SJSA1 (cell line): Measurements from ENCODE around the gene CEMIP2. TPM values are rescaled to one million over a fixed set of nuclear protein-coding genes. Genes with fewer than 3 reads are reported as not detected.
A peak's percentile ranks its signal among the peaks of the same experiment; 100 is the strongest.

Experiments used
- DNase-seq, 2 experiments: peaks; one replicate each; pipeline ENCODE4 v3.0.0-alpha.2; 2015 to 2020; ENCODE audit warnings: low spot score in 2 of 2, low read depth in 1 of 2
- H3K27ac ChIP-seq: fragments of 250-450 bp; sonication (Bioruptor Pico); 2 replicates; pipeline ENCODE4 v1.5.1; 2020; ENCODE audit warnings: mild to moderate bottlenecking, moderate library complexity
- H3K27me3 ChIP-seq: fragments of 250-450 bp; sonication (Bioruptor Pico); replicated peaks from 2 replicates; pipeline ENCODE4 v1.5.1; 2020; ENCODE audit warnings: mild to moderate bottlenecking, moderate library complexity
- H3K36me3 ChIP-seq: fragments of 250-450 bp; sonication (Bioruptor Pico); 2 replicates; pipeline ENCODE4 v1.5.1; 2020; ENCODE audit warnings: mild to moderate bottlenecking
- H3K4me1 ChIP-seq: fragments of 250-450 bp; sonication (Bioruptor Pico); replicated peaks from 2 replicates; pipeline ENCODE4 v1.6.1; 2021; ENCODE audit warnings: mild to moderate bottlenecking
- H3K4me3 ChIP-seq: fragments of 250-450 bp; sonication (Bioruptor Pico); 2 replicates; pipeline ENCODE4 v1.5.1; 2020; ENCODE audit warnings: mild to moderate bottlenecking
- H3K9me3 ChIP-seq: fragments of 250-450 bp; sonication (Bioruptor Pico); replicated peaks from 2 replicates; pipeline ENCODE4 v1.5.1; 2020; ENCODE audit warnings: mild to moderate bottlenecking
- total RNA-seq: library from RNA; depleted of rRNA; stranded (reverse); fragments of >200 nt; shearing (Covaris generic); gene quantifications from 2 replicates; pipeline ENCODE4 v1.2.3, GENCODE V29; 2014

The CEMIP2 gene
- total RNA-seq, 1 experiment from 2014 or later: 14.8 TPM

DNA sequence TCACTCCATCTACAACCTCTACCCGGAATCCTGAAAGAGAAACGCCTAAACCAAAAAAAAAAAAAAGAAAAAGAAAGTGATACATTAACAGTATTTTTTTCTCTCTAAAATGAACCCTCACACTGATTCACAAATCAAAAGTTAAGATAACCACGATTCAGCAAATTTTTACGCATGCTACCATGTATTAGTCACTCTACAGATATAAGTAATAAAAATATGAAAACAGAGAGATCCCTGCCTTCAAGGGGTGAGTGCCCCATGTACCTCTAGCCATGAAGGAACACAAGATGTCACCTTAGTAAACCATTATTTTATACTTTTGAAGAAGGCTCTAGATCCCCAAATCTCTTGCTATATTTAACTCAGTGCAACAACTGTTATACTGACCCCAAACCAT lies 33.4 kb downstream of the CEMIP2 start:
- Histone ChIP-seq H3K27ac (no peak overlapping the region), H3K9me3 (no peaks in the 10 kb centered on the region), H3K27me3 (no peaks in the 10 kb centered on the region)

DNA sequence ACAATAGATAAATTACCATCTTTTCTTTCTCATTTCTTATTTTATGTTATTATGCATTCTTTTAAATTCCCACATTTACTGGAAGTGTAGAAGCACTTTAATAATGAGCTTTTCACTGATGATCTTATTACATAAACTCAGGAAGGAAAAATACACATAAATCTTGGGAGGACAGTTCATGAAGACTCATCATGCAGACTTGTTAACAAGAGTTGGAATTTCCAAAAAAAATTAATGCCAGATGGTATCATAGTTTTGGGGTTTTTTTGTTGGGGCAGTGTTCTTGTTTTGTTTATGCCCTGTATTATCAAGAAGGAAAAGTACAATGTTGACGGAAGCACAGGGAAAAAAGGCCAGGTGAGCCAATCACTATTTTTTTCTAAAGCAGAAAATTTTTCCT lies 35.1 kb downstream of the CEMIP2 start:
- no peak for DNase-seq
- Histone ChIP-seq H3K27ac (no peak overlapping the region), H3K4me3 (no peak overlapping the region), H3K36me3 (peaks cover 25% of the 10 kb centered on the region), H3K27me3 (no peaks in the 10 kb centered on the region), H3K4me1 (peaks cover 16% of the 10 kb centered on the region), H3K9me3 (no peaks in the 10 kb centered on the region)

More for the DNA sequence above, 33.4 kb downstream of the CEMIP2 start:
- DNase-seq: no peak
- peaks cover 24% of the 10 kb centered on the region for H3K36me3 ChIP-seq
- no peak overlapping the region for H3K4me3 ChIP-seq
- peaks cover 6% of the 10 kb centered on the region for H3K4me1 ChIP-seq

DNA sequence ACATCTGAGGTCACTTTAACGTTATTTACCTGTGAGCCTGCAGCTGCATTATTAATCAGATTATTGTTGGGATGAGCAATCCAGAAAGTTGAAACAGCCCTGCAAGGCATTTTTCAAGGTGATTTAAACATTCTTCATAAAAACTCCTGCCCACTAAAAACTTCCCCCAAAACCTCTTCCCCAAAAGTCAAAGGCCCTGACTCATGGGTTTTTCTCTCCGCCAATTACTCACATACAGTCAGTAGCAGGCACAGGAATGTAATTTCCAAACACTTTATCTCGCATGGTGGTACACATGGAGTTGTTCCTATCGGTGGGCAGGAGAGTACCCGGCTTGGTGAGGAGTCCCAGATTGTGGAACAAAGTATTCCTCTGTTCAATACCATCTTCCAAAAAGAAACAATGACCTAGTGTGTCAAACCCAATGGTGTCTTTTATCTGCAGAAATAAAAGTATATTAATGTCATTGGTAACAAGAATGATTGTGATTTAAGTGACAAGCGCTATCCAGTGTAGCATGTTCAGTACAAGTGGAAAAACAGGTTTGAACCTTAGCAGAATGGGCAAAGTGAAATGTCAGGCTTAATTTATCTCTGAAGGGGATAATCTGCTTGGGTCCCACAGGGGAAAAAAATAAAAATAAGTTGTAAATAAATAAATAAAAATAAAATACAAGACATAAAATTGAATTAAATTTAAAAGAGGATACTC lies 38.3 kb downstream of the CEMIP2 start:
- Histone ChIP-seq H3K4me1 (peaks cover 26% of the 10 kb centered on the region), H3K4me3 (no peak overlapping the region), H3K27ac (no peak overlapping the region), H3K36me3 (peaks cover 37% of the 10 kb centered on the region), H3K9me3 (no peaks in the 10 kb centered on the region), H3K27me3 (no peaks in the 10 kb centered on the region)
- DNase-seq: peak; percentile 44

- Histone ChIP-seq H3K27me3 (no peaks in the 10 kb centered on the region), H3K27ac (no peak overlapping the region), H3K4me3 (no peak overlapping the region), H3K9me3 (no peaks in the 10 kb centered on the region), H3K36me3 (peaks cover 44% of the 10 kb centered on the region), H3K4me1 (peaks cover 23% of the 10 kb centered on the region)
- no peak for DNase-seq
Measured at GRCh38 chr9:71726723-71727122, 41.6 kb downstream of the CEMIP2 start.

DNA sequence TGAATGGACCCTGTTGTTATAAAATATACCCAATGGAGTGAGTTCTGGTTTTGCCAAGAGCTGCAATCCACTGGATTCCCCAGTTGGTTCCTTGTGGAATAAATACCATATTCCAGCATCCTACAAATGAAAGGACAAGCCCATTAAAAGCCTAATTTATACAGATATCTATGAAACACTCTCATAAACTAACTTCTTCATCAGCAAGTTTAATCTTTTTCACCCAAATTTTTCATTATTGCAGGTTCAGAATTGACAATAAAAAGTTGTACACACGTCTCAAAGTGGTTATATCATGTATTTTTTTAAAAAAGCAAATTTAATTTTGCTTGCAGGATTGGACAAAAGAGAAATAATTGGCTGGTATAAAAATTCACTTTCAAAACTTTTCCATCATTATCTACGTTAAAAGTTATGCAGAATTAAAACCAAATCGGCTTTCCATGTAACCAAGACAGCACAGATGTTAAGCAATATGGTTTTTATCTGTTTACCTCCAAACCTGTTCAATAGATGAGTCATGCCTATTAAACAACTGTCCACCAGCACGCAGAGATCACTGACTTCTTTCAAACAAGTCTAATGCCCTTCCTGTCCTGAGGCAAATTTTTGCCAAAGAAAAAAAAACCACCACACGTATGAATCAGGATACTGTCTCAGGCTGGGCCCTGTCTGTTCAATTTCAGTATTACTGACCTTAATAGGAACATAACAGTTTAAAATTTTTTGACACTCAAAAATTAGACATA lies 42.5 kb downstream of the CEMIP2 start:
- Histone ChIP-seq H3K9me3 (no peaks in the 10 kb centered on the region), H3K27ac (no peak overlapping the region), H3K36me3 (peaks cover 41% of the 10 kb centered on the region), H3K4me3 (no peak overlapping the region), H3K27me3 (no peaks in the 10 kb centered on the region), H3K4me1 (peaks cover 23% of the 10 kb centered on the region)
- peak in 1 of 2 experiments; percentile 29 for DNase-seq

GRCh38 chr9:71721855-71722254 lies 46.5 kb downstream of the CEMIP2 start:
- H3K27me3 ChIP-seq: no peaks in the 10 kb centered on the region
- H3K36me3 ChIP-seq: peaks cover 39% of the 10 kb centered on the region
- DNase-seq: no peak
- no peak overlapping the region for H3K27ac ChIP-seq
- peaks cover 10% of the 10 kb centered on the region for H3K4me1 ChIP-seq
- H3K9me3 ChIP-seq: no peaks in the 10 kb centered on the region
- no peak overlapping the region for H3K4me3 ChIP-seq

- no peak overlapping the region for H3K27ac ChIP-seq
- peaks cover 32% of the 10 kb centered on the region for H3K36me3 ChIP-seq
- no peak for DNase-seq
- no peak overlapping the region for H3K4me3 ChIP-seq
- no peaks in the 10 kb centered on the region for H3K9me3 ChIP-seq
- H3K27me3 ChIP-seq: no peaks in the 10 kb centered on the region
- no peaks in the 10 kb centered on the region for H3K4me1 ChIP-seq
Measured at GRCh38 chr9:71719562-71719961, 48.8 kb downstream of the CEMIP2 start.

DNA sequence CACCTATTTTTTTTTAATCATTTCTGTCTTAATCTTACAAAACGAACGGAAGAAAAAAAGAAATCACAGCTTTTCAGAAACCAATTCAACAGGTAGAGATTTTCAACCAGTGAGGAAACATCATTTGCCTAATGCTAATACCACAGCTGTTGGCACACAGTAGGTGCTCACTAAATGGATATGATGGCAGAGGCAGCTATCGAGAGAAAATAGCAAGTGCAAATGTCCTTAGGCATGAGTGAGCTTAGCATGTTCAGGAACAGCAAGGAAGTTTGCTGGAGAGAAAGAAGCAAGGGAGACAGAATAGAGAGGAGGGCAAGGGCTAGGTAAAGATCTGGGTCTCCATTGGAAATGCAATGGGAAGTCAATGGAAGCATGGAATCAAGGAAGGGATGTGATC lies 49.2 kb downstream of the CEMIP2 start:
- no peak overlapping the region for H3K27ac ChIP-seq
- no peaks in the 10 kb centered on the region for H3K4me1 ChIP-seq
- no peak for DNase-seq
- no peak overlapping the region for H3K4me3 ChIP-seq
- H3K27me3 ChIP-seq: no peaks in the 10 kb centered on the region
- H3K9me3 ChIP-seq: no peaks in the 10 kb centered on the region
- H3K36me3 ChIP-seq: peaks cover 36% of the 10 kb centered on the region

DNA sequence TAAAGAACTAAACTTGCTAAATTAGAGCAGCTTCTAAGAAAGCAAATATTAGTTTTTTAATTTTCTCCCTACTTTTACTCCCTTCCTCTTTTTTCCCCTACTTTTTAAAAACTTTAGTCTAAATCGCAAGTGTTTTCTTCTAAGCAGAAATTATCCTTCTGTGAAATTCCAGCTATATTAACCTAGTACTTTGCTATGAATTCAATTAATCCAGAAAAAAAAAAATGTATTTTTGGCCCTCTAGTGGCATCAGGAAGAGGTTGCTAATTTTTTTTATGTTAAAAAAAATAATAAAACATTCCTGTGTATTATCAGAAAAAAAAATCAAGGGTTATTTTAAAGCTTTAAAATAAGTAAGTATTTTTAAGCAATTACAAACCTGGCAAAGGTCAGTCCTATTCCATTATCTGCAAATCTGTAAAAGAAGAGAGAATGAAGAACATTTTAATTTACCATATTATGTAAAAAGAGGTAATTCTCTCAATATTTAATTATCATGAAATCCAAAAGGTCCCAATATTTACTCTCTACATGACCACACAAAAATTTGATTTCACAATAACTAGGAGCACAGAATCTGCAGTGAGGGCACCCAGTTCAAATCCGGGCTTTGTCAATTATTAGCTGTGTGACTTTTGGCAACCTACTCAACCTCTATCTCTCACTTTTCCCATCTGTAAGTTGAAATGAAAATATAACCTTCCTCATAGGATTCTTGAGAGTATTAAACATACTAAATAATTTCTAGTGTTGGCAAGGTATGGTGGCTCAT lies 52.0 kb downstream of the CEMIP2 start:
- Histone ChIP-seq H3K9me3 (no peaks in the 10 kb centered on the region), H3K4me1 (no peaks in the 10 kb centered on the region), H3K36me3 (peaks cover 42% of the 10 kb centered on the region), H3K27ac (no peak overlapping the region), H3K27me3 (no peaks in the 10 kb centered on the region), H3K4me3 (no peak overlapping the region)
- no peak for DNase-seq

DNA sequence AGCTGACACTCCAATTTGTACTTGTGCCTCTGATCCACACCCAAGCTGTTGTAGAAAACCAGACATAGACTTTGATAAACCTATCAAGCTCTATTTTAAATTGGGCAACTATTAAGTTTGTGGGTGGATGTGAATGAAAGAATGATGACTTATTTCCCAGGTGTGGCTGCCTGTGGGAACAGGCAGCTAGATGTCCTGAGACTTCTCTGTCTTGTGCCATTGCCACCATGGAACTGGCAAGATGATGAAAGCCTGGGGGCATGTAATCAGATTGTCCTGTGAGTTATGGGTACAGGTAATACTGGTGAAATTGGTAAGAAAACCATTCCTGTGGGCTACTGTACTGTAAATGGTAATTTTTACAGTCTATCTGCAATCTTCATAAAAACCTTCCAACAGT lies 57.5 kb downstream of the CEMIP2 start:
- H3K4me1 ChIP-seq: no peaks in the 10 kb centered on the region
- no peak overlapping the region for H3K4me3 ChIP-seq
- no peak for DNase-seq
- no peaks in the 10 kb centered on the region for H3K9me3 ChIP-seq
- no peaks in the 10 kb centered on the region for H3K27me3 ChIP-seq
- H3K36me3 ChIP-seq: peaks cover 49% of the 10 kb centered on the region
- no peak overlapping the region for H3K27ac ChIP-seq

GRCh38 chr9:71710201-71710600 lies 58.1 kb downstream of the CEMIP2 start:
- Histone ChIP-seq H3K4me1 (no peaks in the 10 kb centered on the region), H3K27ac (no peak overlapping the region), H3K36me3 (peaks cover 49% of the 10 kb centered on the region), H3K27me3 (no peaks in the 10 kb centered on the region), H3K9me3 (no peaks in the 10 kb centered on the region), H3K4me3 (no peak overlapping the region)
- DNase-seq: no peak

GRCh38 chr9:71709384-71709783 lies 58.9 kb downstream of the CEMIP2 start:
- peaks cover 44% of the 10 kb centered on the region for H3K36me3 ChIP-seq
- no peak overlapping the region for H3K27ac ChIP-seq
- no peaks in the 10 kb centered on the region for H3K27me3 ChIP-seq
- no peaks in the 10 kb centered on the region for H3K4me1 ChIP-seq
- no peak overlapping the region for H3K4me3 ChIP-seq
- no peak for DNase-seq
- no peaks in the 10 kb centered on the region for H3K9me3 ChIP-seq

DNA sequence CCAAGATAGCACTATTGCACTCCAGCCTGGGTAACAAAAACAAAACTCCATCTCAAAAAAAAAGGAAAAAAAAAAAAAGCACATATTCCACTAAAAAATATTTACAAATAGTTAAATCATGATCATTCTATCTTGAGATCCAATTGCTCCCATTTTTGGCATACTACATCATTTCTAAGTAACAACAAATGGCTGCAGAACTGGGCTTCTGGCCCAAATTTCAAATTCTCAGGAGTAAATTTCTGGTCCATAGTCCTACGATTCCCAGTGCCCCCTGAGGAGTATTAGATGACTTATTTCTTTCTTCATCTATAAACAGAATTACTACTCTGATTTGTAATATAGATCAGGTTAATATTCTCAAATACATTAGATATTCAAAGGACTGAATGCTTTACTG lies 62.1 kb downstream of the CEMIP2 start:
- Histone ChIP-seq H3K9me3 (no peaks in the 10 kb centered on the region), H3K27ac (no peak overlapping the region), H3K4me1 (no peaks in the 10 kb centered on the region), H3K36me3 (peaks cover 24% of the 10 kb centered on the region), H3K27me3 (no peaks in the 10 kb centered on the region), H3K4me3 (no peak overlapping the region)
- DNase-seq: no peak

- DNase-seq: no peak
- H3K27me3 ChIP-seq: no peaks in the 10 kb centered on the region
- H3K4me1 ChIP-seq: no peaks in the 10 kb centered on the region
- no peaks in the 10 kb centered on the region for H3K9me3 ChIP-seq
- H3K27ac ChIP-seq: no peak overlapping the region
- H3K4me3 ChIP-seq: no peak overlapping the region
- H3K36me3 ChIP-seq: peaks cover 33% of the 10 kb centered on the region
Measured at GRCh38 chr9:71704796-71705195, 63.5 kb downstream of the CEMIP2 start.
